ENCODE data around the gene SLC7A4.

Gene SLC7A4

GRCh38 chr22:21025763-21026755 lies 6.3 kb downstream of the SLC7A4 start:
- in situ Hi-C loops (cut with HindIII; ENCODE audit: low sequenced_read_pairs): no loop called here
- DNase-seq (ENCODE audit: low read depth): no peak
- no peak overlapping the region for H3K4me3 ChIP-seq (ENCODE audit: low read depth, low read length)
- TF ChIP-seq, protein P1, sequence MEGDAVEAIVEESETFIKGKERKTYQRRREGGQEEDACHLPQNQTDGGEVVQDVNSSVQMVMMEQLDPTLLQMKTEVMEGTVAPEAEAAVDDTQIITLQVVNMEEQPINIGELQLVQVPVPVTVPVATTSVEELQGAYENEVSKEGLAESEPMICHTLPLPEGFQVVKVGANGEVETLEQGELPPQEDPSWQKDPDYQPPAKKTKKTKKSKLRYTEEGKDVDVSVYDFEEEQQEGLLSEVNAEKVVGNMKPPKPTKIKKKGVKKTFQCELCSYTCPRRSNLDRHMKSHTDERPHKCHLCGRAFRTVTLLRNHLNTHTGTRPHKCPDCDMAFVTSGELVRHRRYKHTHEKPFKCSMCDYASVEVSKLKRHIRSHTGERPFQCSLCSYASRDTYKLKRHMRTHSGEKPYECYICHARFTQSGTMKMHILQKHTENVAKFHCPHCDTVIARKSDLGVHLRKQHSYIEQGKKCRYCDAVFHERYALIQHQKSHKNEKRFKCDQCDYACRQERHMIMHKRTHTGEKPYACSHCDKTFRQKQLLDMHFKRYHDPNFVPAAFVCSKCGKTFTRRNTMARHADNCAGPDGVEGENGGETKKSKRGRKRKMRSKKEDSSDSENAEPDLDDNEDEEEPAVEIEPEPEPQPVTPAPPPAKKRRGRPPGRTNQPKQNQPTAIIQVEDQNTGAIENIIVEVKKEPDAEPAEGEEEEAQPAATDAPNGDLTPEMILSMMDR (IDR thresholded peaks at IDR 0.05; ENCODE audit: low read depth, low read length, missing control alignments): no peak

- TF ChIP-seq, protein P1 (IDR thresholded peaks at IDR 0.05; ENCODE audit: low read depth, low read length, missing control alignments): no peak
- no peak for DNase-seq (ENCODE audit: low read depth)
- in situ Hi-C loops (cut with HindIII; ENCODE audit: low sequenced_read_pairs): no loop called here
- H3K4me3 ChIP-seq (ENCODE audit: low read depth, low read length): no peak overlapping the region
Observed at GRCh38 chr22:21025266-21025665, 7.1 kb downstream of the SLC7A4 start.

GRCh38 chr22:21022955-21023614 lies 9.3 kb downstream of the SLC7A4 start:
- DNase-seq (ENCODE audit: low read depth): no peak
- no peak overlapping the region for H3K4me3 ChIP-seq (ENCODE audit: low read depth, low read length)
- in situ Hi-C loops (cut with HindIII; ENCODE audit: low sequenced_read_pairs): no loop called here
- TF ChIP-seq, protein P1 (IDR thresholded peaks at IDR 0.05; ENCODE audit: low read depth, low read length, missing control alignments): no peak

DNA sequence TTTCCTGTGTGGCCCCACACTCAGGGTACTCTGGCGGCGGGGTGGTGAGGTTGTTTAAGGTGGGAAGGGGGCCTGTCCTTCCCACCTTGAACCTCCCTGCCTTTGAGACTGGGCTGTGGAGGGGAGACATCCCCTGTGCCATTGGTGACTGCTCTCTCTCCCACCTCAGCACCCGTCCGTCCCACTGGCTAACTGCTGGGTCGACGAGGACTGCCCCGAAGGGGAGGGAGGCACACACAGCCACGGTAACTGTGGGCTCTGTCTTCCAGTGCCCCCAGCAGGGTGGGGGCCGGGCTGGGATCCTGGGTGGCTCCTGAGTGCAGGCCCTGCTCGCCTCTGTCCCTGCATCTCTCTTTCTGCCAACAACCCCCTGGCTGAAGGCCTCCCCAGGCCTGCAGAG lies 9.9 kb downstream of the SLC7A4 start:
- DNase-seq (ENCODE audit: low read depth): no peak
- H3K4me3 ChIP-seq (ENCODE audit: low read depth, low read length): no peak overlapping the region
- in situ Hi-C loops (cut with HindIII; ENCODE audit: low sequenced_read_pairs): no loop called here
- TF ChIP-seq, protein P1 (IDR thresholded peaks at IDR 0.05; ENCODE audit: low read depth, low read length, missing control alignments): no peak

DNA sequence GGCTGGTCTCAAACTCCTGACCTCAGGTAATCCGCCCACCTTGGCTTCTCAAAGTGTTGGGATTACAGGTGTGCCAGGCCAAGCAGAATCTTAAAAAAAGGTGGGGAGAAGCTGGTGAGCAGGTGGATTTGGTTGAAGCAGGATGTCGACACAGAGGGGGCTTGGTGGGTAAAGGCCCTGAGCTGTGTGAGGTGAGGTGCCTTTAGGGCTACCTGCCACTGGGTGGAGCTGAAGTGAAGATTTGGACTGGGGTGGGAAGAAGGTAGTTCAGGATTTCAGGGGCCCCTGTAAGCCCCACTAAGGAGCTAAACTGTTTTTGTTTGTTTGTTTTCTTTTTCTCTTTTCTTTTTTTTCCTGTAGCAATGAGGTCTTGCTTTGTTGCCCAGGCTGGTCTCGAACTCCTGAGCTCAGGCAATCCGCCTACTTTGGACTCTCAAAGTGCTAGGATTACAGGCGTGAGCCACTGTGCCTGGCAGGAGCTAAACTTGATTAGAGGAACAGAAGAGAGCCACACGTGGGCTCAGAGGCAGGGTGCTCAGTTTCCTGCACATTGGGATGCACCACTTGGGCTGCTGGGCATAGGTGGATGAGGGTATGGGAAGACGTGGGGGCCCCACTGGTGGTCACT lies 11.4 kb downstream of the SLC7A4 start:
- TF ChIP-seq, protein P1 (IDR thresholded peaks at IDR 0.05; ENCODE audit: low read depth, low read length, missing control alignments): peak; percentile 52
- DNase-seq (ENCODE audit: low read depth): no peak
- H3K4me3 ChIP-seq (ENCODE audit: low read depth, low read length): no peak overlapping the region
- in situ Hi-C loops (cut with HindIII; ENCODE audit: low sequenced_read_pairs): no loop called here

DNA sequence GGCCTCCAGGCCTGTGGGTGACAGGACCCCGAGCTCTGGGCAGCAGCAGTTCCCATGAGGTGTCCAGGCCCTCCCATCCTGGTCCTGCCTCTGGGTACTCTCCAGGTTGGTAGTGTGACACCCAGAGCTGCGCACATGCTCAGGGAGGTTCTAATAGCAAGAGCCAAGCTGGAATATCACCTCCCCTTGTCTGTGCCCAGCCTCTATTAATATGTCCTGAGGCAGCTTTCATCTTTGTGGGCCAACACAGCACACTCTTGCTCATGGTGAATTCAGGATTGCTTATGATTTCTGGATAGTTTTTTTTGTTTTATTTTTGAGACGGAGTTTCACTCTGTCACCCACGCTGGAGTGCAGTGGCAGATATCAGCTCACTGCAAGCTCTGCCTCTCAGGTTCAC lies 14.0 kb downstream of the SLC7A4 start:
- no peak overlapping the region for H3K4me3 ChIP-seq (ENCODE audit: low read depth, low read length)
- in situ Hi-C loops (cut with HindIII; ENCODE audit: low sequenced_read_pairs): no loop called here
- DNase-seq (ENCODE audit: low read depth): no peak
- TF ChIP-seq, protein P1 (IDR thresholded peaks at IDR 0.05; ENCODE audit: low read depth, low read length, missing control alignments): no peak
